ENCODE measurements around the gene NBEAL1. TPM values are rescaled to one million over a fixed set of nuclear protein-coding genes. Genes with fewer than 3 reads are reported as not detected.

NBEAL1 gene
- total RNA-seq, 1 experiment from 2014 or later: 17.0 TPM

GRCh38 chr2:203191961-203192360 is 177.3 kb downstream of the NBEAL1 start (continued):
- TF ChIP-seq, protein P1, sequence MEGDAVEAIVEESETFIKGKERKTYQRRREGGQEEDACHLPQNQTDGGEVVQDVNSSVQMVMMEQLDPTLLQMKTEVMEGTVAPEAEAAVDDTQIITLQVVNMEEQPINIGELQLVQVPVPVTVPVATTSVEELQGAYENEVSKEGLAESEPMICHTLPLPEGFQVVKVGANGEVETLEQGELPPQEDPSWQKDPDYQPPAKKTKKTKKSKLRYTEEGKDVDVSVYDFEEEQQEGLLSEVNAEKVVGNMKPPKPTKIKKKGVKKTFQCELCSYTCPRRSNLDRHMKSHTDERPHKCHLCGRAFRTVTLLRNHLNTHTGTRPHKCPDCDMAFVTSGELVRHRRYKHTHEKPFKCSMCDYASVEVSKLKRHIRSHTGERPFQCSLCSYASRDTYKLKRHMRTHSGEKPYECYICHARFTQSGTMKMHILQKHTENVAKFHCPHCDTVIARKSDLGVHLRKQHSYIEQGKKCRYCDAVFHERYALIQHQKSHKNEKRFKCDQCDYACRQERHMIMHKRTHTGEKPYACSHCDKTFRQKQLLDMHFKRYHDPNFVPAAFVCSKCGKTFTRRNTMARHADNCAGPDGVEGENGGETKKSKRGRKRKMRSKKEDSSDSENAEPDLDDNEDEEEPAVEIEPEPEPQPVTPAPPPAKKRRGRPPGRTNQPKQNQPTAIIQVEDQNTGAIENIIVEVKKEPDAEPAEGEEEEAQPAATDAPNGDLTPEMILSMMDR (IDR thresholded peaks at IDR 0.05 in 2 of 3, conservative IDR thresholded peaks at IDR 0.05 in 1 of 3; ENCODE audit: borderline replicate concordance in 1 of 3, insufficient read depth in 1 of 3, low read depth in 2 of 3, low read length in 2 of 3): no peak
- TF ChIP-seq EGR1 (IDR thresholded peaks at IDR 0.05; ENCODE audit: low read depth) (no peak), CEBPB (IDR thresholded peaks at IDR 0.05; ENCODE audit: low read depth) (no peak), POLR2AphosphoS5 (IDR thresholded peaks at IDR 0.05; ENCODE audit: low read depth, low read length) (no peak), POLR2A (IDR thresholded peaks at IDR 0.05; ENCODE audit: borderline replicate concordance, extremely low read depth, insufficient read depth, insufficient read length) (no peak), TCF7L2 (IDR thresholded peaks at IDR 0.05; ENCODE audit: borderline replicate concordance, extremely low read depth, insufficient read depth, insufficient read length) (no peak), YY1 (IDR thresholded peaks at IDR 0.05; ENCODE audit: extremely low read depth, insufficient replicate concordance, low read depth, low read length) (no peak), RAD21 (IDR thresholded peaks at IDR 0.05; ENCODE audit: low read depth) (no peak), EZH2phosphoT487 (IDR thresholded peaks at IDR 0.05; ENCODE audit: borderline replicate concordance) (no peak), SP1 (IDR thresholded peaks at IDR 0.05; ENCODE audit: low read depth) (no peak), FOSL1 (IDR thresholded peaks at IDR 0.05; ENCODE audit: low read depth) (no peak), EZH2 (IDR thresholded peaks at IDR 0.05) (no peak)
- TF ChIP-seq, protein P2, sequence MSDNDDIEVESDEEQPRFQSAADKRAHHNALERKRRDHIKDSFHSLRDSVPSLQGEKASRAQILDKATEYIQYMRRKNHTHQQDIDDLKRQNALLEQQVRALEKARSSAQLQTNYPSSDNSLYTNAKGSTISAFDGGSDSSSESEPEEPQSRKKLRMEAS (IDR thresholded peaks at IDR 0.05): no peak

- Histone ChIP-seq H3K4me2 (ENCODE audit: low read length) (no peak overlapping the region), H3K79me2 (ENCODE audit: insufficient read depth, low read length) (no peaks in the 10 kb centered on the region), H4K20me1 (ENCODE audit: insufficient read depth) (no peaks in the 10 kb centered on the region), H3K9me2 (ENCODE audit: insufficient read depth) (no peaks in the 10 kb centered on the region), H3K27me3 (ENCODE audit: insufficient read depth, low read length) (no peaks in the 10 kb centered on the region), H2AFZ (ENCODE audit: low read depth, low read length, poor library complexity, severe bottlenecking) (no peak overlapping the region), H3K9ac (ENCODE audit: low read length) (no peak overlapping the region), H3K9me3 (ENCODE audit: control insufficient read depth in 1 of 2, insufficient read depth in 1 of 2, low read depth in 1 of 2, low read length in 2 of 2) (no peaks in the 10 kb centered on the region), H3K4me1 (ENCODE audit: control insufficient read depth in 1 of 2, insufficient read depth in 2 of 2, low read length in 2 of 2) (no peaks in the 10 kb centered on the region), H3K4me3 (replicated peaks in 1 of 2; ENCODE audit: low read depth in 1 of 2, low read length in 2 of 2) (no peak overlapping the region), H3K27ac (ENCODE audit: low read depth, low read length) (no peak overlapping the region), H3K36me3 (ENCODE audit: control insufficient read depth in 1 of 2, insufficient read depth in 2 of 2, low read length in 2 of 2) (peaks cover 0 to 2% of the 10 kb centered on the region in 2 experiments; a peak in 2 of 4 replicates)
- ATAC-seq: no peak
- intact Hi-C loops (cut with micrococcal nuclease): loop anchor here (2.0 kb wide), 1 partner anchor 63 kb away; no protein-coding TSS in a partner anchor
- ChIA-PET RAD21 (ENCODE audit: low non-redundant PET in 1 of 2, low total read pairs in 2 of 2, uncharacterized antibody in 2 of 2, unreplicated experiment in 2 of 2) (no interaction called here), CTCF (no interaction called here), POLR2A (no interaction called here)
- DNase-seq (ENCODE audit: low read depth, low spot score): no peak
- no TSS peak for BruUV-seq (replicated peaks)
- TF ChIP-seq, protein P3, sequence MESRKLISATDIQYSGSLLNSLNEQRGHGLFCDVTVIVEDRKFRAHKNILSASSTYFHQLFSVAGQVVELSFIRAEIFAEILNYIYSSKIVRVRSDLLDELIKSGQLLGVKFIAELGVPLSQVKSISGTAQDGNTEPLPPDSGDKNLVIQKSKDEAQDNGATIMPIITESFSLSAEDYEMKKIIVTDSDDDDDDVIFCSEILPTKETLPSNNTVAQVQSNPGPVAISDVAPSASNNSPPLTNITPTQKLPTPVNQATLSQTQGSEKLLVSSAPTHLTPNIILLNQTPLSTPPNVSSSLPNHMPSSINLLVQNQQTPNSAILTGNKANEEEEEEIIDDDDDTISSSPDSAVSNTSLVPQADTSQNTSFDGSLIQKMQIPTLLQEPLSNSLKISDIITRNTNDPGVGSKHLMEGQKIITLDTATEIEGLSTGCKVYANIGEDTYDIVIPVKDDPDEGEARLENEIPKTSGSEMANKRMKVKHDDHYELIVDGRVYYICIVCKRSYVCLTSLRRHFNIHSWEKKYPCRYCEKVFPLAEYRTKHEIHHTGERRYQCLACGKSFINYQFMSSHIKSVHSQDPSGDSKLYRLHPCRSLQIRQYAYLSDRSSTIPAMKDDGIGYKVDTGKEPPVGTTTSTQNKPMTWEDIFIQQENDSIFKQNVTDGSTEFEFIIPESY (IDR thresholded peaks at IDR 0.05; ENCODE audit: extremely low read depth, insufficient replicate concordance, low read length): no peak
- no peak for TF ChIP-seq SP1 (IDR thresholded peaks at IDR 0.05; ENCODE audit: low read depth)
- TF ChIP-seq EZH2phosphoT487 (IDR thresholded peaks at IDR 0.05; ENCODE audit: borderline replicate concordance): no peak
- TF ChIP-seq, protein P4, sequence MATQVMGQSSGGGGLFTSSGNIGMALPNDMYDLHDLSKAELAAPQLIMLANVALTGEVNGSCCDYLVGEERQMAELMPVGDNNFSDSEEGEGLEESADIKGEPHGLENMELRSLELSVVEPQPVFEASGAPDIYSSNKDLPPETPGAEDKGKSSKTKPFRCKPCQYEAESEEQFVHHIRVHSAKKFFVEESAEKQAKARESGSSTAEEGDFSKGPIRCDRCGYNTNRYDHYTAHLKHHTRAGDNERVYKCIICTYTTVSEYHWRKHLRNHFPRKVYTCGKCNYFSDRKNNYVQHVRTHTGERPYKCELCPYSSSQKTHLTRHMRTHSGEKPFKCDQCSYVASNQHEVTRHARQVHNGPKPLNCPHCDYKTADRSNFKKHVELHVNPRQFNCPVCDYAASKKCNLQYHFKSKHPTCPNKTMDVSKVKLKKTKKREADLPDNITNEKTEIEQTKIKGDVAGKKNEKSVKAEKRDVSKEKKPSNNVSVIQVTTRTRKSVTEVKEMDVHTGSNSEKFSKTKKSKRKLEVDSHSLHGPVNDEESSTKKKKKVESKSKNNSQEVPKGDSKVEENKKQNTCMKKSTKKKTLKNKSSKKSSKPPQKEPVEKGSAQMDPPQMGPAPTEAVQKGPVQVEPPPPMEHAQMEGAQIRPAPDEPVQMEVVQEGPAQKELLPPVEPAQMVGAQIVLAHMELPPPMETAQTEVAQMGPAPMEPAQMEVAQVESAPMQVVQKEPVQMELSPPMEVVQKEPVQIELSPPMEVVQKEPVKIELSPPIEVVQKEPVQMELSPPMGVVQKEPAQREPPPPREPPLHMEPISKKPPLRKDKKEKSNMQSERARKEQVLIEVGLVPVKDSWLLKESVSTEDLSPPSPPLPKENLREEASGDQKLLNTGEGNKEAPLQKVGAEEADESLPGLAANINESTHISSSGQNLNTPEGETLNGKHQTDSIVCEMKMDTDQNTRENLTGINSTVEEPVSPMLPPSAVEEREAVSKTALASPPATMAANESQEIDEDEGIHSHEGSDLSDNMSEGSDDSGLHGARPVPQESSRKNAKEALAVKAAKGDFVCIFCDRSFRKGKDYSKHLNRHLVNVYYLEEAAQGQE (IDR thresholded peaks at IDR 0.05; ENCODE audit: low read depth): no peak
Measured at GRCh38 chr2:203195331-203196036, 180.8 kb downstream of the NBEAL1 start.

Data from HCT116 (cell line).